Measurements from ENCODE around the gene KLHL21. TPM values are rescaled to one million over a fixed set of nuclear protein-coding genes. Genes with fewer than 3 reads are reported as not detected.

The KLHL21 gene
- total RNA-seq, 2 donors from 2014 or later = 9.4 TPM

- Histone ChIP-seq H3K27me3 (no peaks in the 10 kb centered on the region), H3K36me3 (no peaks in the 10 kb centered on the region), H3K4me3 (no peak overlapping the region), H3K9ac (ENCODE audit: low read depth in 2 of 2, low read length in 2 of 2) (no peak overlapping the region), H3K27ac (no peak overlapping the region), H3K4me1 (peaks cover 9% of the 10 kb centered on the region), H3K9me3 (no peaks in the 10 kb centered on the region)
- TF ChIP-seq, protein P1, sequence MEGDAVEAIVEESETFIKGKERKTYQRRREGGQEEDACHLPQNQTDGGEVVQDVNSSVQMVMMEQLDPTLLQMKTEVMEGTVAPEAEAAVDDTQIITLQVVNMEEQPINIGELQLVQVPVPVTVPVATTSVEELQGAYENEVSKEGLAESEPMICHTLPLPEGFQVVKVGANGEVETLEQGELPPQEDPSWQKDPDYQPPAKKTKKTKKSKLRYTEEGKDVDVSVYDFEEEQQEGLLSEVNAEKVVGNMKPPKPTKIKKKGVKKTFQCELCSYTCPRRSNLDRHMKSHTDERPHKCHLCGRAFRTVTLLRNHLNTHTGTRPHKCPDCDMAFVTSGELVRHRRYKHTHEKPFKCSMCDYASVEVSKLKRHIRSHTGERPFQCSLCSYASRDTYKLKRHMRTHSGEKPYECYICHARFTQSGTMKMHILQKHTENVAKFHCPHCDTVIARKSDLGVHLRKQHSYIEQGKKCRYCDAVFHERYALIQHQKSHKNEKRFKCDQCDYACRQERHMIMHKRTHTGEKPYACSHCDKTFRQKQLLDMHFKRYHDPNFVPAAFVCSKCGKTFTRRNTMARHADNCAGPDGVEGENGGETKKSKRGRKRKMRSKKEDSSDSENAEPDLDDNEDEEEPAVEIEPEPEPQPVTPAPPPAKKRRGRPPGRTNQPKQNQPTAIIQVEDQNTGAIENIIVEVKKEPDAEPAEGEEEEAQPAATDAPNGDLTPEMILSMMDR (IDR thresholded peaks at IDR 0.05) = no peak
- intact Hi-C loops (cut with DNase I) = no loop called here
- no peak for DNase-seq
Measured at GRCh38 chr1:6585841-6586240, 16.8 kb downstream of the KLHL21 start.

- H3K27ac ChIP-seq = no peak overlapping the region
- no peaks in the 10 kb centered on the region for H3K9me3 ChIP-seq
- intact Hi-C loops (cut with DNase I) = no loop called here
- H3K27me3 ChIP-seq = no peaks in the 10 kb centered on the region
- TF ChIP-seq, protein P1 (IDR thresholded peaks at IDR 0.05) = no peak
- no peak for DNase-seq
- no peak overlapping the region for H3K4me3 ChIP-seq
- no peaks in the 10 kb centered on the region for H3K36me3 ChIP-seq
- peaks cover 13% of the 10 kb centered on the region for H3K4me1 ChIP-seq
- H3K9ac ChIP-seq (ENCODE audit: low read depth in 2 of 2, low read length in 2 of 2) = no peak overlapping the region
Measured at GRCh38 chr1:6585081-6585722, 17.5 kb downstream of the KLHL21 start.

DNA sequence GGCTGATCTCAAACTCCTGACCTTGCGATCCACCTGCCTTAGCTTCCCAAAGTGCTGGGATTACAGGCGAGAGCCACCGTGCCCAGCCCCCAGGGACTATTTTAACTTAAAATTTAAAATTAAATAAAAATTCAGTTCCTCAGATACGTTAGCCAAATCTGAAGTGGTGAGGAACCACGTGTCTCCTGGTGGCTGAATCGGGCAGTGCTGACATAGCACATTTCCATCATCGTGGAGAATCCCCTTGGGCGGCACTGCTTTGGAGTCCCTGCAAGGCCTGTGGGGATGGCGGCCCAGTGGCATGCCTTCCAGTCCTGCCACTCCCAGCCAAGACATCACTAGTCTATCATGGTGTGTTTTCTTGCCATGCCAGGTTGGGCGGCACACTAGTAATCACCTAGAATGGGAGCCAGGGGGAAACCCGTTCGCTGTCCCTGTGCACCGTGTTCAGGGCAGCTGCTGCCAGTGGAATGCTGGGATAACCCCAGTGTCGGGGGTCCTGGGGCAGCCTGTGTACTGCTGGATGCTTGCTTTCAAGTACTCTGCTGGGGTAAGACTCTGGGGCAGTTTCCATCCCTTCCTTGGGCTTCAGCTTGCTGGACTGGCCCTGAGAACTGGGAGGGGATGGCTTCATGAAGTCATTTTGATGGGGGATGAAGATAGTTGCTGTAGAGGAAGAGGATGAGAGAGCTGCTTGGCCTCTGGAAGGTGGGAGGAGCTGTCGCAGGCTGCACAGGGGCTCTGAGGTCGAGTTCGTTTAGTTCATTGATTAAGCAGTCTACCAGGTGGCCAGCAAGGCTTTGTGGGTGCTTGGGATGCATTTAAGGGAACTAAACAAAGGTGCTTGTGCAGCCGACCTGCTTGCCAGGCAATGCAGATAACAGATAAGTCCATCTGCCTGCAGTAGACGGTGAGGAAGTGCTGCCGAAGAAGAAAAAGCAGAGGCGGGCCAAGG is 18.3 kb downstream of the KLHL21 start:
- peak overlapping the region; percentile 24 to 34 for H3K9ac ChIP-seq (ENCODE audit: low read depth in 2 of 2, low read length in 2 of 2)
- intact Hi-C loops (cut with DNase I) = no loop called here
- H3K4me1 ChIP-seq = peaks cover 14% of the 10 kb centered on the region

GRCh38 chr1:6582370-6582769 is 20.3 kb downstream of the KLHL21 start:
- intact Hi-C loops (cut with DNase I) = no loop called here
- no peaks in the 10 kb centered on the region for H3K36me3 ChIP-seq
- peak overlapping the region in 1 of 2 donors; percentile 88 for H3K9ac ChIP-seq (ENCODE audit: low read depth in 2 of 2, low read length in 2 of 2)
- H3K9me3 ChIP-seq = no peaks in the 10 kb centered on the region
- DNase-seq = peak; percentile 91
- TF ChIP-seq, protein P1 (IDR thresholded peaks at IDR 0.05) = no peak
- H3K4me3 ChIP-seq = no peak overlapping the region
- H3K4me1 ChIP-seq = peaks cover 16% of the 10 kb centered on the region
- H3K27me3 ChIP-seq = no peaks in the 10 kb centered on the region
- peak overlapping the region; percentile 71 for H3K27ac ChIP-seq

More for the DNA sequence above, 18.3 kb downstream of the KLHL21 start:
- H3K9me3 ChIP-seq = no peaks in the 10 kb centered on the region
- no peak for DNase-seq
- H3K4me3 ChIP-seq = no peak overlapping the region
- no peak overlapping the region for H3K27ac ChIP-seq
- H3K36me3 ChIP-seq = no peaks in the 10 kb centered on the region
- TF ChIP-seq, protein P1 (IDR thresholded peaks at IDR 0.05) = no peak
- H3K27me3 ChIP-seq = no peaks in the 10 kb centered on the region

GRCh38 chr1:6581561-6582305 is 20.9 kb downstream of the KLHL21 start:
- DNase-seq = peak; percentile 45
- Histone ChIP-seq H3K27me3 (no peaks in the 10 kb centered on the region), H3K4me1 (peaks cover 16% of the 10 kb centered on the region), H3K9ac (ENCODE audit: low read depth in 2 of 2, low read length in 2 of 2) (peak overlapping the region; percentile 27 to 88), H3K27ac (peak overlapping the region; percentile 71), H3K9me3 (no peaks in the 10 kb centered on the region), H3K36me3 (no peaks in the 10 kb centered on the region), H3K4me3 (no peak overlapping the region)
- intact Hi-C loops (cut with DNase I) = no loop called here
- TF ChIP-seq, protein P1 (IDR thresholded peaks at IDR 0.05) = no peak
